Fibroblast of mammary gland (primary cell): ENCODE measurements around the gene PCBP4.

Source experiments
- DNase-seq: peaks from one replicate; pipeline ENCODE4 v3.0.0-alpha.2; 2010; ENCODE audit warnings: low read depth
- H3K4me3 ChIP-seq: 2 replicates; pipeline ENCODE4 v1.5.1; 2011; ENCODE audit warnings: low read depth, mild to moderate bottlenecking, low read length, moderate library complexity; ENCODE audit not compliant: control insufficient read depth
- CTCF ChIP-seq: conservative IDR thresholded peaks from 2 replicates; pipeline ENCODE4 v1.5.1; 2011; ENCODE audit warnings: low read depth, low read length, inconsistent platforms; ENCODE audit not compliant: control insufficient read depth, insufficient read depth

Gene PCBP4

GRCh38 chr3:51985063-51985462, 17.8 kb upstream of the PCBP4 start:
- no peak for DNase-seq
- H3K4me3 ChIP-seq = no peak overlapping the region
- TF ChIP-seq CTCF = no peak

GRCh38 chr3:51984269-51984647, 17.0 kb upstream of the PCBP4 start:
- no peak for DNase-seq
- H3K4me3 ChIP-seq = no peak overlapping the region
- no peak for TF ChIP-seq CTCF

- H3K4me3 ChIP-seq = peak overlapping the region; percentile 65
- TF ChIP-seq CTCF = no peak
- DNase-seq = no peak
These were observed 16.5 kb upstream of the PCBP4 start for GRCh38 chr3:51983578-51984268.

- peak within 1 kb of the TSS; percentile 65 for H3K4me3 ChIP-seq
- no peak for TF ChIP-seq CTCF
- peak; percentile 86 for DNase-seq
These were observed 15.8 kb upstream of the PCBP4 start, which contains the start of gene ACY1 for GRCh38 chr3:51982838-51983577. Gene ACY1, plus strand, starts transcription at chr3:51983535. Its CDS starts 530 bp downstream, at chr3:51984065.

- peak; percentile 45 for TF ChIP-seq CTCF
- DNase-seq = no peak
- H3K4me3 ChIP-seq = peak overlapping the region; percentile 65
These were observed 15.1 kb upstream of the PCBP4 start for GRCh38 chr3:51982352-51982837.

- DNase-seq = no peak
- H3K4me3 ChIP-seq = no peak overlapping the region
- no peak for TF ChIP-seq CTCF
These were observed 13.0 kb upstream of the PCBP4 start for GRCh38 chr3:51980253-51980652.
